Endothelial cell of umbilical vein (primary cell): Measurements from ENCODE around the gene ENGASE. TPM values are rescaled to one million over a fixed set of nuclear protein-coding genes. Genes with fewer than 3 reads are reported as not detected.

Experiments
- Bru-seq: library from RNA; stranded (reverse); fragments of 400-500 nt; gene quantifications from one replicate; lab custom pipeline; 2021; lab: Mats Ljungman, UMichigan
- BruChase-seq, 2 experiments: library from RNA; stranded (reverse); fragments of 400-500 nt; gene quantifications; one replicate each; lab custom pipeline; 2021; lab: Mats Ljungman, UMichigan
- BruUV-seq: library from RNA; stranded (reverse); fragments of 400-500 nt; replicated peaks from 2 replicates; lab custom pipeline; 2021; lab: Mats Ljungman, UMichigan
- CTCF ChIA-PET: fragments of 300-600, 350-600 bp; sonication (Branson Sonifier 250); formaldehyde crosslinking; loops from one replicate; lab custom pipeline; 2021; ENCODE audit warnings: antibody characterized with exemption, inconsistent platforms; lab: Charles Lee
- POLR2A ChIA-PET: fragments of 300-600, 350-600 bp; sonication (Branson Sonifier 250); formaldehyde crosslinking; loops from one replicate; lab custom pipeline; 2021; ENCODE audit warnings: antibody characterized with exemption, inconsistent platforms; lab: Charles Lee
- DNase-seq: peaks from one replicate; pipeline ENCODE4 v3.0.0-alpha.2; 2011; ENCODE audit warnings: low read depth, low spot score
- FAIRE-seq: peaks from 2 replicates; lab custom pipeline; 2011; peaks lifted over from hg19 to GRCh38; lab: Jason Lieb, UNC
- H2AFZ ChIP-seq: 2 replicates; pipeline ENCODE4 v1.6.0; 2012; ENCODE audit warnings: low read depth, low read length, control low read depth, inconsistent platforms
- H3K27ac ChIP-seq: 2 replicates; pipeline ENCODE4 v1.5.1; 2011; ENCODE audit warnings: low read depth, mild to moderate bottlenecking, control low read depth, low read length, moderate library complexity; ENCODE audit not compliant: insufficient read depth
- H3K27me3 ChIP-seq, 2 experiments: 2 replicates each; pipeline versions ENCODE4 v1.6.0 to v1.6.1; 2011; ENCODE audit warnings: low read length in 2 of 2, mixed read lengths in 1 of 2; ENCODE audit not compliant: control insufficient read depth in 2 of 2, insufficient read depth in 2 of 2
- H3K36me3 ChIP-seq, 2 experiments: 2 replicates in 1 of 2; 3 replicates in 1 of 2; pipeline ENCODE4 v1.5.1; 2011; ENCODE audit warnings: low read length in 2 of 2, mild to moderate bottlenecking in 1 of 2, moderate library complexity in 1 of 2; ENCODE audit not compliant: control insufficient read depth in 2 of 2, insufficient read depth in 2 of 2; ENCODE audit errors: extremely low read depth in 1 of 2
- H3K4me1 ChIP-seq: 3 replicates; pipeline ENCODE4 v1.5.1; 2011; ENCODE audit warnings: mild to moderate bottlenecking, low read length; ENCODE audit not compliant: control insufficient read depth, insufficient read depth; ENCODE audit errors: extremely low read depth
- H3K4me2 ChIP-seq: 2 replicates; pipeline ENCODE4 v1.6.1; 2011; ENCODE audit warnings: low read length, control low read depth, mixed read lengths; ENCODE audit not compliant: insufficient read depth
- H3K4me3 ChIP-seq, 3 experiments: fragments of 200-600 bp in 1 of 3; sonication (generic), shearing (Covaris generic) in 1 of 3; replicated peaks in 1 of 3; 2 replicates each; pipeline ENCODE4 v1.5.1; 2011 to 2016; ENCODE audit warnings: control low read depth in 3 of 3, low read length in 3 of 3, mild to moderate bottlenecking in 2 of 3, inconsistent platforms in 1 of 3, low read depth in 1 of 3, moderate library complexity in 1 of 3; ENCODE audit not compliant: insufficient read depth in 1 of 3
- H3K79me2 ChIP-seq: 2 replicates; pipeline ENCODE4 v1.6.0; 2012; ENCODE audit warnings: low read length, inconsistent platforms; ENCODE audit not compliant: control insufficient read depth, insufficient read depth
- H3K9ac ChIP-seq: replicated peaks from 2 replicates; pipeline ENCODE3; 2011; ENCODE audit warnings: low read length, control low read depth; ENCODE audit not compliant: insufficient read depth; ENCODE audit errors: extremely low read depth
- H3K9me1 ChIP-seq: replicated peaks from 3 replicates; pipeline ENCODE4 v1.6.0; 2011; ENCODE audit warnings: mild to moderate bottlenecking, low read length; ENCODE audit not compliant: control insufficient read depth, insufficient read depth; ENCODE audit errors: extremely low read depth
- H3K9me3 ChIP-seq: replicated peaks from 2 replicates; pipeline ENCODE4 v1.5.1; 2012; ENCODE audit warnings: low read length, inconsistent platforms; ENCODE audit not compliant: control insufficient read depth, insufficient read depth
- H4K20me1 ChIP-seq: replicated peaks from 2 replicates; pipeline ENCODE3; 2011; ENCODE audit warnings: mild to moderate bottlenecking, low read length; ENCODE audit not compliant: control insufficient read depth, insufficient read depth; ENCODE audit errors: extremely low read depth
- POLR2A ChIP-seq: IDR thresholded peaks from 2 replicates; pipeline ENCODE4 v1.6.1; 2012; ENCODE audit warnings: low read depth, mild to moderate bottlenecking, control low read depth, low read length
- POLR2AphosphoS5 ChIP-seq: IDR thresholded peaks from 2 replicates; pipeline ENCODE4 v1.6.1; 2012; ENCODE audit warnings: low read depth, mild to moderate bottlenecking, control low read depth, low read length, moderate library complexity; ENCODE audit not compliant: insufficient read depth
- dilution Hi-C: fragments of 300-500 bp; cut with MboI; formaldehyde crosslinking; loops from one replicate; pipeline ENCODE4 v1.15.0; 2019; ENCODE audit warnings: low sequenced_read_pairs; ENCODE audit not compliant: extremely low pct_ligation_motif_present
- intact Hi-C: fragments of 100-400 bp; cut with micrococcal nuclease; formaldehyde crosslinking; loops from one replicate; pipeline ENCODE4 v1.10.0; 2022
- long read RNA-seq: library from polyadenylated mRNA; stranded (forward); transcript quantifications from one replicate; pipeline ENCODE4 v2.0.0, GENCODE V29; 2021
- polyA minus RNA-seq, 3 experiments: library from RNA; depleted of rRNA, polyadenylated mRNA; stranded (reverse); fragments of >200 nt; gene quantifications; 1 replicate in 1 of 3; 2 replicates in 2 of 3; pipeline ENCODE4 v1.2.3, GENCODE V29; 2011
- polyA plus RNA-seq, 4 experiments: library from polyadenylated mRNA; depleted of rRNA in 3 of 4; stranded (reverse) in 3 of 4; unstranded in 1 of 4; fragments of >200 nt; gene quantifications; 2 replicates each; pipeline versions ENCODE4 v1.2.1 to v1.2.3, GENCODE V29; 2011 to 2012; ENCODE audit warnings: missing spikeins in 1 of 4
- total RNA-seq: library from RNA; stranded (reverse); gene quantifications from 2 replicates; pipeline ENCODE4 v1.2.3, GENCODE V29; 2021
- TF ChIP-seq, protein P1 (sequence below), 2 donors: IDR thresholded peaks; 1 replicate in 1 of 2; 2 replicates in 1 of 2; pipeline ENCODE4 v1.5.1; 2011; ENCODE audit warnings: low read length in 2 of 2, mild to moderate bottlenecking in 2 of 2, moderate library complexity in 2 of 2, control low read depth in 1 of 2, inconsistent platforms in 1 of 2, low read depth in 1 of 2; ENCODE audit not compliant: insufficient read depth in 1 of 2; ENCODE audit errors: extremely low read depth in 1 of 2

ENGASE gene, protein sequence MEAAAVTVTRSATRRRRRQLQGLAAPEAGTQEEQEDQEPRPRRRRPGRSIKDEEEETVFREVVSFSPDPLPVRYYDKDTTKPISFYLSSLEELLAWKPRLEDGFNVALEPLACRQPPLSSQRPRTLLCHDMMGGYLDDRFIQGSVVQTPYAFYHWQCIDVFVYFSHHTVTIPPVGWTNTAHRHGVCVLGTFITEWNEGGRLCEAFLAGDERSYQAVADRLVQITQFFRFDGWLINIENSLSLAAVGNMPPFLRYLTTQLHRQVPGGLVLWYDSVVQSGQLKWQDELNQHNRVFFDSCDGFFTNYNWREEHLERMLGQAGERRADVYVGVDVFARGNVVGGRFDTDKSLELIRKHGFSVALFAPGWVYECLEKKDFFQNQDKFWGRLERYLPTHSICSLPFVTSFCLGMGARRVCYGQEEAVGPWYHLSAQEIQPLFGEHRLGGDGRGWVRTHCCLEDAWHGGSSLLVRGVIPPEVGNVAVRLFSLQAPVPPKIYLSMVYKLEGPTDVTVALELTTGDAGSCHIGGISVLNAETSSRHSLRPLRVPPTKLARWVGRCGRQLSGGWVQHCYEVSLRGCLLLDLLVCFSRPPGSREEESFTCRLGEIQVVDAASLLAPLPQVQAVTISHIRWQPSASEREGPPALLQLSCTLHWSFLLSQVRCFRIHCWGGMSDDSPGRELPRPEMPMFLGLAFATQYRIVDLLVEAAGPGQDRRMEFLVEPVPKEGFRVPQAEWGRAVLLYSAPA
- total RNA-seq (20.8 and 27.2 TPM in 2 replicates), polyA plus RNA-seq (10.5 and 13.7 TPM in 2 replicates), polyA minus RNA-seq (15.6 and 21.1 TPM in 2 replicates), Bru-seq, nascent RNA (percentile 45 among the genes with signal in this experiment), BruChase-seq, experiment 1, labeled RNA remaining after a 6-hour chase (percentile 56 among the genes with signal in this experiment), BruChase-seq, experiment 2, labeled RNA remaining after a 2-hour chase (percentile 54 among the genes with signal in this experiment)
- polyA plus RNA-seq (2011; cell fraction: cytosol; rRNA removed): 3.0 and 4.6 TPM in 2 replicates
- polyA plus RNA-seq (2011; cell fraction: nucleus; rRNA removed): 142 and 147 TPM in 2 replicates
- 17.2 and 26.3 TPM in 2 replicates for polyA plus RNA-seq (2012)
- polyA minus RNA-seq (2011; cell fraction: cytosol; rRNA and poly(A)+ RNA removed): 9.3 TPM
- 20.5 and 27.4 TPM in 2 replicates for polyA minus RNA-seq (2011; cell fraction: nucleus; rRNA and poly(A)+ RNA removed)
- long read RNA-seq, partial matches to known transcripts: 4 of 19 reads
- long read RNA-seq, other reads (novel, unspliced or antisense): 12 of 19 reads

- dilution Hi-C loops: no loop called here
- FAIRE-seq: peak; percentile 96
- H3K27ac ChIP-seq: no peak within 1 kb of the TSS
These were observed at the start of gene ENGASE for GRCh38 chr17:79074649-79075445. Gene ENGASE (plus strand): TSS chr17:79074824. CDS start chr17:79074945, 121 bp downstream.

More at GRCh38 chr17:79074649-79075445, at the start of gene ENGASE:
- no peaks in the 10 kb centered on the region for H3K9me3 ChIP-seq
- ChIA-PET CTCF (interaction anchor here (0.7 to 6.5 kb wide), 11 partner anchors 8 to 326 kb away, joined by 3 to 46 read pairs (median 7); no protein-coding TSS in a partner anchor), POLR2A (interaction anchor here (0.6 kb wide), 1 partner anchor 72 kb away, joined by 3 read pairs; no protein-coding TSS in a partner anchor)
- H3K9me1 ChIP-seq: no peaks in the 10 kb centered on the region
- no peaks in the 10 kb centered on the region for H4K20me1 ChIP-seq
- BruUV-seq: no TSS peak
- H3K9ac ChIP-seq: peak within 1 kb of the TSS; percentile 64
- intact Hi-C loops: loop anchor here (2.0 kb wide), 1 partner anchor 22 kb away; no protein-coding TSS in a partner anchor
- H3K27me3 ChIP-seq: peaks cover 2 to 4% of the 10 kb centered on the region in 2 experiments
- H3K4me3 ChIP-seq: peak within 1 kb of the TSS; percentile 48 to 76 (median 71)
- peak within 1 kb of the TSS; percentile 97 for H2AFZ ChIP-seq
- peaks cover 8% of the 10 kb centered on the region for H3K4me1 ChIP-seq
- H3K4me2 ChIP-seq: peak within 1 kb of the TSS; percentile 66
- H3K79me2 ChIP-seq: no peaks in the 10 kb centered on the region
- DNase-seq: peak; percentile 90
- peak; percentile 60 for TF ChIP-seq POLR2AphosphoS5
- TF ChIP-seq POLR2A: peak; percentile 38
- TF ChIP-seq, protein P1, sequence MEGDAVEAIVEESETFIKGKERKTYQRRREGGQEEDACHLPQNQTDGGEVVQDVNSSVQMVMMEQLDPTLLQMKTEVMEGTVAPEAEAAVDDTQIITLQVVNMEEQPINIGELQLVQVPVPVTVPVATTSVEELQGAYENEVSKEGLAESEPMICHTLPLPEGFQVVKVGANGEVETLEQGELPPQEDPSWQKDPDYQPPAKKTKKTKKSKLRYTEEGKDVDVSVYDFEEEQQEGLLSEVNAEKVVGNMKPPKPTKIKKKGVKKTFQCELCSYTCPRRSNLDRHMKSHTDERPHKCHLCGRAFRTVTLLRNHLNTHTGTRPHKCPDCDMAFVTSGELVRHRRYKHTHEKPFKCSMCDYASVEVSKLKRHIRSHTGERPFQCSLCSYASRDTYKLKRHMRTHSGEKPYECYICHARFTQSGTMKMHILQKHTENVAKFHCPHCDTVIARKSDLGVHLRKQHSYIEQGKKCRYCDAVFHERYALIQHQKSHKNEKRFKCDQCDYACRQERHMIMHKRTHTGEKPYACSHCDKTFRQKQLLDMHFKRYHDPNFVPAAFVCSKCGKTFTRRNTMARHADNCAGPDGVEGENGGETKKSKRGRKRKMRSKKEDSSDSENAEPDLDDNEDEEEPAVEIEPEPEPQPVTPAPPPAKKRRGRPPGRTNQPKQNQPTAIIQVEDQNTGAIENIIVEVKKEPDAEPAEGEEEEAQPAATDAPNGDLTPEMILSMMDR (IDR thresholded peaks at IDR 0.05; ENCODE audit: extremely low read depth in 1 of 2, insufficient read depth in 1 of 2, low read depth in 1 of 2, low read length in 2 of 2): no peak
- peaks cover 0 to 6% of the 10 kb centered on the region in 2 experiments for H3K36me3 ChIP-seq
